B cell (primary cell): ENCODE data around the gene TBC1D22A.

Experiments
- EZH2 ChIP-seq: IDR thresholded peaks from 2 replicates; pipeline ENCODE4 v1.6.1; 2012; ENCODE audit warnings: borderline replicate concordance, low read depth, mild to moderate bottlenecking, moderate library complexity, low read length; ENCODE audit not compliant: insufficient read depth, poor library complexity, severe bottlenecking
- TF ChIP-seq, protein P1 (sequence below): fragments of 200-600 bp; IDR thresholded peaks from one replicate; pipeline ENCODE4 v1.8.0; 2022; ENCODE audit warnings: antibody characterized with exemption, mild to moderate bottlenecking

- TF ChIP-seq, protein P1, sequence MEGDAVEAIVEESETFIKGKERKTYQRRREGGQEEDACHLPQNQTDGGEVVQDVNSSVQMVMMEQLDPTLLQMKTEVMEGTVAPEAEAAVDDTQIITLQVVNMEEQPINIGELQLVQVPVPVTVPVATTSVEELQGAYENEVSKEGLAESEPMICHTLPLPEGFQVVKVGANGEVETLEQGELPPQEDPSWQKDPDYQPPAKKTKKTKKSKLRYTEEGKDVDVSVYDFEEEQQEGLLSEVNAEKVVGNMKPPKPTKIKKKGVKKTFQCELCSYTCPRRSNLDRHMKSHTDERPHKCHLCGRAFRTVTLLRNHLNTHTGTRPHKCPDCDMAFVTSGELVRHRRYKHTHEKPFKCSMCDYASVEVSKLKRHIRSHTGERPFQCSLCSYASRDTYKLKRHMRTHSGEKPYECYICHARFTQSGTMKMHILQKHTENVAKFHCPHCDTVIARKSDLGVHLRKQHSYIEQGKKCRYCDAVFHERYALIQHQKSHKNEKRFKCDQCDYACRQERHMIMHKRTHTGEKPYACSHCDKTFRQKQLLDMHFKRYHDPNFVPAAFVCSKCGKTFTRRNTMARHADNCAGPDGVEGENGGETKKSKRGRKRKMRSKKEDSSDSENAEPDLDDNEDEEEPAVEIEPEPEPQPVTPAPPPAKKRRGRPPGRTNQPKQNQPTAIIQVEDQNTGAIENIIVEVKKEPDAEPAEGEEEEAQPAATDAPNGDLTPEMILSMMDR: no peak
- TF ChIP-seq EZH2: no peak
These were observed 267.0 kb downstream of the TBC1D22A start for GRCh38 chr22:47029244-47030074.
